ENCODE measurements around the gene UGT1A6.

UGT1A6 gene

GRCh38 chr2:233705911-233706506 lies 13.3 kb downstream of the UGT1A6 start:
- no peak for DNase-seq (ENCODE audit: low read depth)
- H3K4me3 ChIP-seq (ENCODE audit: control insufficient read depth, low read depth, low read length): no peak overlapping the region
- TF ChIP-seq, protein P1, sequence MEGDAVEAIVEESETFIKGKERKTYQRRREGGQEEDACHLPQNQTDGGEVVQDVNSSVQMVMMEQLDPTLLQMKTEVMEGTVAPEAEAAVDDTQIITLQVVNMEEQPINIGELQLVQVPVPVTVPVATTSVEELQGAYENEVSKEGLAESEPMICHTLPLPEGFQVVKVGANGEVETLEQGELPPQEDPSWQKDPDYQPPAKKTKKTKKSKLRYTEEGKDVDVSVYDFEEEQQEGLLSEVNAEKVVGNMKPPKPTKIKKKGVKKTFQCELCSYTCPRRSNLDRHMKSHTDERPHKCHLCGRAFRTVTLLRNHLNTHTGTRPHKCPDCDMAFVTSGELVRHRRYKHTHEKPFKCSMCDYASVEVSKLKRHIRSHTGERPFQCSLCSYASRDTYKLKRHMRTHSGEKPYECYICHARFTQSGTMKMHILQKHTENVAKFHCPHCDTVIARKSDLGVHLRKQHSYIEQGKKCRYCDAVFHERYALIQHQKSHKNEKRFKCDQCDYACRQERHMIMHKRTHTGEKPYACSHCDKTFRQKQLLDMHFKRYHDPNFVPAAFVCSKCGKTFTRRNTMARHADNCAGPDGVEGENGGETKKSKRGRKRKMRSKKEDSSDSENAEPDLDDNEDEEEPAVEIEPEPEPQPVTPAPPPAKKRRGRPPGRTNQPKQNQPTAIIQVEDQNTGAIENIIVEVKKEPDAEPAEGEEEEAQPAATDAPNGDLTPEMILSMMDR (conservative IDR thresholded peaks at IDR 0.05; ENCODE audit: control insufficient read depth, insufficient read depth, low read depth, low read length): no peak

DNA sequence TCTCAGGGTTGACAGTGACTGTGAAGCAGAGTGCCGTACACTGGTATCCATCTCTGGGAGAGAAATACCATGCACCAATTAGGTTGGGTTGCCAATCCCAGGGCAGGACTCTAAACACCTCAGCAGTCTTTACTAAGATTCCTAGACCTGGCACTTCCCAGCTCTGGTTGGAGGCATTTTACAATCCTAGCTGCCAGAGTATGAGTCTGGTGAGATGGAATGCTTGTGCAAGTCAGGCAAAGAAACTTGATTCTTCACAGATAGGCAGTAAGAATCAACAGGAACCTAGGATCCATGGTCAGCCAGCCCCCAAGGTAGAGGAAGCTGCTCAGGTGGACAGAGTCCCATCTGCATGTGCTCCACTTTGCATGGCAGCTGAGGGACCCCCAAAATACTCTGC lies 14.0 kb downstream of the UGT1A6 start:
- TF ChIP-seq, protein P1 (conservative IDR thresholded peaks at IDR 0.05; ENCODE audit: control insufficient read depth, insufficient read depth, low read depth, low read length): no peak
- no peak overlapping the region for H3K4me3 ChIP-seq (ENCODE audit: control insufficient read depth, low read depth, low read length)
- peak; percentile 3 for DNase-seq (ENCODE audit: low read depth)

- TF ChIP-seq, protein P1 (conservative IDR thresholded peaks at IDR 0.05; ENCODE audit: control insufficient read depth, insufficient read depth, low read depth, low read length): no peak
- no peak overlapping the region for H3K4me3 ChIP-seq (ENCODE audit: control insufficient read depth, low read depth, low read length)
- peak; percentile 33 for DNase-seq (ENCODE audit: low read depth)
Observed at GRCh38 chr2:233707940-233708644, 15.4 kb downstream of the UGT1A6 start.

DNA sequence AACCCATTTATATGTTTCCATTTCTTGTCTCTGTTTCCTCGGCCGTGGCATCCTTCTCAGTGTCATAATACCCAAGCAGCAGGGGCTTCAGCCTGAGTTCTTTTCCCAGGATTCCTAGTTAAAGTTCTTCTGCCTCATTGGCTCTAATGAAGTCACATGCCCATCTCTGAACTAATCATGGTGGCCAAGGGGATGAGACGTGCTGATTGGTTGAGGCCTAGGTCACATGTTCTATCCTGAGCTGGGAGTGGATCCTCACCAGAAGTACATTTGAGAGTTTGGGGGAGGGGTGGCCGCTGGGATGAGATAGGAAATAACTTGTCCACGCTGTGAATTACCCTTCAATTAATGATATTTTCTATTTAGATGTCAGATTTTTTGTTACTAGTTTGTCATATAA lies 16.3 kb downstream of the UGT1A6 start:
- peak; percentile 1 for DNase-seq (ENCODE audit: low read depth)
- TF ChIP-seq, protein P1 (conservative IDR thresholded peaks at IDR 0.05; ENCODE audit: control insufficient read depth, insufficient read depth, low read depth, low read length): no peak
- no peak overlapping the region for H3K4me3 ChIP-seq (ENCODE audit: control insufficient read depth, low read depth, low read length)

GRCh38 chr2:233711312-233712008 lies 18.8 kb downstream of the UGT1A6 start:
- TF ChIP-seq, protein P1 (conservative IDR thresholded peaks at IDR 0.05; ENCODE audit: control insufficient read depth, insufficient read depth, low read depth, low read length): peak; percentile 93
- peak; percentile 71 for DNase-seq (ENCODE audit: low read depth)
- H3K4me3 ChIP-seq (ENCODE audit: control insufficient read depth, low read depth, low read length): no peak overlapping the region

GRCh38 chr2:233712611-233713261 lies 20.0 kb downstream of the UGT1A6 start, which contains the start of gene UGT1A5:
TSS of gene UGT1A5 (plus strand) at chr2:233712907. CDS start at chr2:233712992, 85 bp downstream.
- no peak for DNase-seq (ENCODE audit: low read depth)
- no peak within 1 kb of the TSS for H3K4me3 ChIP-seq (ENCODE audit: control insufficient read depth, low read depth, low read length)
- TF ChIP-seq, protein P1 (conservative IDR thresholded peaks at IDR 0.05; ENCODE audit: control insufficient read depth, insufficient read depth, low read depth, low read length): no peak
